Loucy (cell line): ENCODE data around the gene SDCBP2.

Experiments
- EZH2phosphoT487 ChIP-seq: fragments of 200-600 bp; IDR thresholded peaks from 2 replicates; pipeline ENCODE4 v1.6.1; 2018; ENCODE audit warnings: antibody characterized with exemption, mild to moderate bottlenecking, moderate library complexity, borderline replicate concordance
- TF ChIP-seq, protein P1 (sequence below): fragments of 200-600 bp; sonication (generic); conservative IDR thresholded peaks from 2 replicates; pipeline ENCODE4 v1.5.1; 2014; ENCODE audit warnings: mild to moderate bottlenecking, antibody characterized with exemption, low read length

DNA sequence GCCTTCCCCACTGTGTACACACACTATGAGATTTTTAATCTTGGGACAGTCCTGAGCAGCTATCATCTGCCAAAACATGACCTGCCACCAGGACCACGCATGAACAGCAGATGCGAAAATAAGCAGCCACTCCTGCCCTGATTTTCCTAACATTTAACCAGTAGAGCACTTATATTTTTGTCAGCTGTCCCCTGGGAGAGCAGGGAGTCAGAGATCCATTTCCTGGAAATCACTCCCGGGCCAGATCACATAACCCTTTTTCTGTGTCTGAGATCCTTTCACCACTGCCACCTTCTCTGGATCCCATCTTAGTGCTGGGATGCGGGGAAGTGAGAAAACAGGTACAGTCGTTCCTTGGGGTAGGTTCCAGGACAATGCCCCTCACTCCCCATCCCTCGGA lies 5.7 kb downstream of the SDCBP2 start:
- TF ChIP-seq, protein P1, sequence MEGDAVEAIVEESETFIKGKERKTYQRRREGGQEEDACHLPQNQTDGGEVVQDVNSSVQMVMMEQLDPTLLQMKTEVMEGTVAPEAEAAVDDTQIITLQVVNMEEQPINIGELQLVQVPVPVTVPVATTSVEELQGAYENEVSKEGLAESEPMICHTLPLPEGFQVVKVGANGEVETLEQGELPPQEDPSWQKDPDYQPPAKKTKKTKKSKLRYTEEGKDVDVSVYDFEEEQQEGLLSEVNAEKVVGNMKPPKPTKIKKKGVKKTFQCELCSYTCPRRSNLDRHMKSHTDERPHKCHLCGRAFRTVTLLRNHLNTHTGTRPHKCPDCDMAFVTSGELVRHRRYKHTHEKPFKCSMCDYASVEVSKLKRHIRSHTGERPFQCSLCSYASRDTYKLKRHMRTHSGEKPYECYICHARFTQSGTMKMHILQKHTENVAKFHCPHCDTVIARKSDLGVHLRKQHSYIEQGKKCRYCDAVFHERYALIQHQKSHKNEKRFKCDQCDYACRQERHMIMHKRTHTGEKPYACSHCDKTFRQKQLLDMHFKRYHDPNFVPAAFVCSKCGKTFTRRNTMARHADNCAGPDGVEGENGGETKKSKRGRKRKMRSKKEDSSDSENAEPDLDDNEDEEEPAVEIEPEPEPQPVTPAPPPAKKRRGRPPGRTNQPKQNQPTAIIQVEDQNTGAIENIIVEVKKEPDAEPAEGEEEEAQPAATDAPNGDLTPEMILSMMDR, result no peak
- no peak for TF ChIP-seq EZH2phosphoT487
